GM13977 (cell line): ENCODE data around the gene RFC2.
"Not testable (repeated sequence)": the region's sequence is repeated elsewhere in the genome, so short reads cannot be mapped to it uniquely, and the experiment has no call there.

Source experiments
- DNase-seq: peaks from one replicate; pipeline ENCODE4 v3.0.0; 2012; ENCODE audit warnings: low spot score
- CTCF ChIP-seq: IDR thresholded peaks from 2 replicates; pipeline ENCODE4 v1.5.1; 2012; ENCODE audit warnings: mild to moderate bottlenecking, control low read depth; ENCODE audit not compliant: insufficient read depth; ENCODE audit errors: extremely low read depth, missing control alignments
- in situ Hi-C: fragments of 300-500 bp; cut with MboI; formaldehyde crosslinking; loops from one replicate; pipeline ENCODE4 v1.12.0; 2022; ENCODE audit warnings: low sequenced_read_pairs, low pct_unique_long_range_greater_than_20kb, mixed read lengths, inconsistent platforms; ENCODE audit not compliant: unreplicated experiment

RFC2 gene

GRCh38 chr7:74262639-74263398 lies 8.6 kb upstream of the RFC2 start:
- no peak for DNase-seq
- TF ChIP-seq CTCF = no peak
- in situ Hi-C loops = no loop called here

- no peak for DNase-seq
- no peak for TF ChIP-seq CTCF
- in situ Hi-C loops = no loop called here
These were observed 4.4 kb upstream of the RFC2 start for GRCh38 chr7:74258639-74259038.

- no peak for TF ChIP-seq CTCF
- in situ Hi-C loops = no loop called here
- no peak for DNase-seq
These were observed 2.6 kb upstream of the RFC2 start for GRCh38 chr7:74256491-74257408.

GRCh38 chr7:74255461-74255860 lies 1.3 kb upstream of the RFC2 start:
- in situ Hi-C loops, DNase-seq: not testable (repeated sequence)

- TF ChIP-seq CTCF = no peak
- in situ Hi-C loops = no loop called here
- no peak for DNase-seq
These were observed 720 bp upstream of the RFC2 start for GRCh38 chr7:74254858-74255379.

GRCh38 chr7:74253835-74254128 lies 417 bp downstream of the RFC2 start:
- no peak for DNase-seq
- in situ Hi-C loops = no loop called here
- no peak for TF ChIP-seq CTCF

- no peak for TF ChIP-seq CTCF
- in situ Hi-C loops = no loop called here
- DNase-seq = no peak
These were observed 868 bp downstream of the RFC2 start for GRCh38 chr7:74253331-74253730.
